Articular chondrocyte of knee joint (primary cell): Measurements from ENCODE around the gene LRRN4. TPM values are rescaled to one million over a fixed set of nuclear protein-coding genes. Genes with fewer than 3 reads are reported as not detected.

Experiments
- small RNA-seq: library from RNA; depleted of rRNA; stranded (forward); fragments of <200 nt; gene quantifications from one replicate; pipeline ENCODE3, GENCODE V24; 2012
- total RNA-seq: library from RNA; depleted of rRNA; stranded (reverse); fragments of >200 nt; gene quantifications from 2 replicates; pipeline ENCODE4 v1.2.3, GENCODE V29; 2012

The LRRN4 gene
- total RNA-seq: under 0.01 and 0.11 TPM in 2 replicates

DNA sequence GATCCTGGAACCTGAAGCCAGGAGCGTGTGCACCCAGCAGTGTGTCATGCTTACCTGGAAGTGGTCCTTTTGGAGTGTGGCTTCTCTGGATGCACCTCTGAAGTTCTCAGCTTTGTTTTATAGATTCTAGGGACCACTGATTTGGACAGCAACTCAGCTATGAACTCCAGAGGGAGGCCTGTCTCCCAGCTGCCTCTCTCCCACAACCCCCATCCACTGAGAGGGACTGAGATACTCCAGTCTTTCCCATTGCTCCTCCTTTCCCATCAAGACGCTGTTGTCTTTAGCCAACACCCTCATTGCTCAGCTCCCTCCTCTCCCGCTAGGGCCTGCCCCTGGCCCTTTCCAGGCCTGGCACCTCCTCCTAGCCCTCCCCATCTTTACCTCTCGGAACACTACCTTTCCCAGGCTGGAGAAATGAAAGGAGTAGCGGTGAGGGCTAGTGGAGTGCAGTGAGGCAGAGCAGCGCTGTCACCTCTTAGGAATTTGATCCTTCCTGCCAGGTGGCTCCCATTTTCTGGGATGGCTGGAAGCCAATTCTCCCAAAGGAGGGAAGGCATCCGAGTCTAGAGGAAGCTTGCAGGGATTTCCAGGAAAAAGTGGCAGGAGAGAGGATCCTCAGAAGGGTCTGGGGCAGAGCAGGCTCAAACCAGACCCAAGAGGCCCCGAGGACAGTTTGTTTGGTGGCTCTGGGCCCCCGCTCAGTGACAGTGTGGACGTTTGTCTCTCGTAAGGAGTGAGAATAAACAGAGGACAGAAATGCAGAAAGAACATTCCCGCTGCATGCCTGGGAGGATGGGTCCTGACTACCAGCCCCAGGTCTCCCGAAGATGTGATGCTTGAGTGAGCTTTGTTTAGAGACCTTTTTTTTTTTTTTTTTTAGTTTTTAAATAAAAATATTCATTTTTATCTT, at the start of gene LRRN4:
Gene LRRN4 (minus strand): TSS at position 285 of the 913 bp plus-strand sequence. CDS start 1,261 bp downstream, outside the sequence.

Small RNA genes lying within 50 kb of the gene (small RNA-seq; reads per million reads assigned to genes)
- gene RN7SL498P: not detected

Other genes starting within 250 kb of the LRRN4 start
- 0.11 TPM in 1 of 2 replicates, not detected in the other for gene CHGB, start 142.6 kb downstream of the LRRN4 start, total RNA-seq
- gene TRMT6, start 103.5 kb downstream of the LRRN4 start, total RNA-seq: 7.4 TPM in 2 replicates
- gene MCM8, start 103.4 kb downstream of the LRRN4 start, total RNA-seq: 5.4 and 6.5 TPM in 2 replicates
- gene CRLS1, start 47.9 kb downstream of the LRRN4 start, total RNA-seq: 39.6 and 50.4 TPM in 2 replicates
- 3.9 and 5.1 TPM in 2 replicates for gene FERMT1, start 69.0 kb upstream of the LRRN4 start, total RNA-seq